K562 (cell line): ENCODE measurements around the gene ANAPC5. TPM values are rescaled to one million over a fixed set of nuclear protein-coding genes. Genes with fewer than 3 reads are reported as not detected.
A peak's percentile ranks its signal among the peaks of the same experiment; 100 is the strongest.

Source experiments
- CBFA2T3 ChIP-seq: fragments of 450-650 bp; IDR thresholded peaks from 2 replicates; pipeline ENCODE4 v1.6.1; 2017
- CTCF ChIP-seq, 3 experiments: IDR thresholded peaks in 2 of 3; conservative IDR thresholded peaks in 1 of 3; 2 replicates each; pipeline ENCODE4 v1.5.1; 2011 to 2012; ENCODE audit warnings: low read length in 3 of 3, mild to moderate bottlenecking in 3 of 3, control low read depth in 2 of 3, improper control_type of control experiment in 1 of 3, inconsistent platforms in 1 of 3, low read depth in 1 of 3, mixed read lengths in 1 of 3, moderate library complexity in 1 of 3; ENCODE audit not compliant: insufficient read depth in 2 of 3
- FOXA3 ChIP-seq, 2 experiments: fragments of 450-650 bp in 1 of 2; sonication (generic) in 1 of 2; formaldehyde crosslinking; IDR thresholded peaks in 1 of 2; conservative IDR thresholded peaks in 1 of 2; 2 replicates each; pipeline versions ENCODE4 v1.4.0 to v1.8.0; 2020 to 2022; ENCODE audit warnings: mild to moderate bottlenecking in 2 of 2, missing genetic modification reagents in 1 of 2
- GATA2 ChIP-seq: sonication (generic); formaldehyde crosslinking; IDR thresholded peaks from 2 replicates; pipeline ENCODE4 v1.4.0; 2020; ENCODE audit warnings: mild to moderate bottlenecking, missing genetic modification reagents
- HDGF ChIP-seq: fragments of 450-650 bp; IDR thresholded peaks from 2 replicates; pipeline ENCODE4 v1.6.1; 2016
- JUND ChIP-seq, 2 experiments: IDR thresholded peaks; 2 replicates in 1 of 2; 3 replicates in 1 of 2; pipeline ENCODE4 v1.6.1; 2011; ENCODE audit warnings: borderline replicate concordance in 2 of 2, low read depth in 2 of 2, low read length in 2 of 2, improper control_type of control experiment in 1 of 2, missing biosample characterization in 1 of 2, missing genetic modification characterization in 1 of 2, missing genetic modification reagents in 1 of 2
- NCOA2 ChIP-seq, 2 experiments: fragments of 450-650 bp; IDR thresholded peaks; 2 replicates each; pipeline ENCODE4 v1.6.1; 2018; ENCODE audit warnings: mild to moderate bottlenecking in 2 of 2, moderate library complexity in 1 of 2; ENCODE audit not compliant: partially characterized antibody in 2 of 2
- NFIC ChIP-seq: fragments of 450-650 bp; IDR thresholded peaks from 2 replicates; pipeline ENCODE4 v1.6.1; 2017; ENCODE audit warnings: mild to moderate bottlenecking, inconsistent platforms
- PRPF4 ChIP-seq: fragments of 200-400 bp; formaldehyde crosslinking; IDR thresholded peaks from one replicate; pipeline ENCODE4 v1.6.1; 2017; ENCODE audit warnings: low read length, low read depth, mild to moderate bottlenecking; ENCODE audit not compliant: insufficient read depth, poor library complexity, severe bottlenecking
- RFX5 ChIP-seq: IDR thresholded peaks from 2 replicates; pipeline ENCODE4 v1.6.1; 2011; ENCODE audit warnings: low read depth, mild to moderate bottlenecking, improper control_type of control experiment, low read length
- SIN3B ChIP-seq: fragments of 450-650 bp; IDR thresholded peaks from 2 replicates; pipeline ENCODE4 v1.6.1; 2017; ENCODE audit warnings: low read depth, mild to moderate bottlenecking, moderate library complexity
- STAG1 ChIP-seq: sonication (generic); formaldehyde crosslinking; IDR thresholded peaks from 2 replicates; pipeline ENCODE4 v1.5.0; 2020; ENCODE audit warnings: missing genetic modification reagents, borderline replicate concordance
- THRAP3 ChIP-seq: fragments of 450-650 bp; IDR thresholded peaks from 2 replicates; pipeline ENCODE4 v1.6.1; 2016; ENCODE audit warnings: mild to moderate bottlenecking, inconsistent platforms, borderline replicate concordance
- ZNF212 ChIP-seq: fragments of 450-650 bp; formaldehyde crosslinking; IDR thresholded peaks from 2 replicates; pipeline ENCODE4 v1.4.0; 2020; ENCODE audit warnings: mild to moderate bottlenecking
- ZNF224 ChIP-seq: sonication (generic); formaldehyde crosslinking; IDR thresholded peaks from 2 replicates; pipeline ENCODE4 v1.8.0; 2022; ENCODE audit warnings: mild to moderate bottlenecking, missing genetic modification reagents
- ZNF239 ChIP-seq: fragments of 250-450 bp; sonication (Bioruptor Pico); IDR thresholded peaks from 2 replicates; pipeline ENCODE4 v1.4.0; 2020; ENCODE audit warnings: mild to moderate bottlenecking
- ZNF354B ChIP-seq: fragments of 250-450 bp; sonication (Bioruptor Pico); IDR thresholded peaks from 2 replicates; pipeline ENCODE4 v1.4.0; 2020
- ZNF408 ChIP-seq: fragments of 250-450 bp; sonication (Bioruptor Pico); IDR thresholded peaks from 2 replicates; pipeline ENCODE4 v1.4.0; 2020; ENCODE audit warnings: low read depth, mild to moderate bottlenecking, moderate library complexity
- ZNF592 ChIP-seq: fragments of 450-650 bp; IDR thresholded peaks from 2 replicates; pipeline ENCODE4 v1.6.1; 2017; ENCODE audit warnings: antibody characterized with exemption, mild to moderate bottlenecking
- polyA plus RNA-seq, 8 experiments: library from polyadenylated mRNA; depleted of rRNA in 4 of 8; stranded (reverse) in 5 of 8; unstranded in 3 of 8; fragments of >200 nt; fragmentation: Nextera tagmentation in 2 of 8; fragmentation: Illumina TruSeq in 1 of 8; extraction: Ambion mirVana in 2 of 8; extraction: Trizol in 1 of 8; gene quantifications; 2 replicates each; pipeline versions ENCODE4 v1.2.1 to v1.2.3, GENCODE V29; 2011 to 2014; ENCODE audit warnings: inconsistent platforms in 1 of 8, missing spikeins in 1 of 8
- total RNA-seq, 7 experiments: library from RNA; depleted of rRNA in 6 of 7; stranded (reverse); fragments of >200 nt in 6 of 7; fragmentation: Illumina TruSeq in 2 of 7; extraction: Trizol in 2 of 7; gene quantifications; 2 replicates each; pipeline versions ENCODE4 v1.2.1 to v1.2.3, GENCODE V29; 2011 to 2021; ENCODE audit warnings: low replicate concordance in 1 of 7
- TF ChIP-seq, protein P1 (sequence below), 2 experiments: IDR thresholded peaks; 2 replicates each; pipeline ENCODE4 v1.6.1; 2011; ENCODE audit warnings: borderline replicate concordance in 1 of 2, control low read depth in 1 of 2, low read depth in 1 of 2, low read length in 1 of 2, mild to moderate bottlenecking in 1 of 2, mixed read lengths in 1 of 2, moderate library complexity in 1 of 2; ENCODE audit not compliant: insufficient read depth in 1 of 2, insufficient read length in 1 of 2, poor library complexity in 1 of 2, severe bottlenecking in 1 of 2; ENCODE audit errors: extremely low read depth in 1 of 2

ANAPC5 gene
- total and polyA plus RNA-seq, 9 of the 15 experiments (the other 6 are each of a cell fraction or from before 2014, with no cell fraction given) = 136 to 315 (median 197) TPM

GRCh38 chr12:121351820-121352681 lies at the start of gene ANAPC5 (continued):
- TF ChIP-seq THRAP3 = no peak
- TF ChIP-seq, protein P1, sequence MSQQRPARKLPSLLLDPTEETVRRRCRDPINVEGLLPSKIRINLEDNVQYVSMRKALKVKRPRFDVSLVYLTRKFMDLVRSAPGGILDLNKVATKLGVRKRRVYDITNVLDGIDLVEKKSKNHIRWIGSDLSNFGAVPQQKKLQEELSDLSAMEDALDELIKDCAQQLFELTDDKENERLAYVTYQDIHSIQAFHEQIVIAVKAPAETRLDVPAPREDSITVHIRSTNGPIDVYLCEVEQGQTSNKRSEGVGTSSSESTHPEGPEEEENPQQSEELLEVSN (IDR thresholded peaks at IDR 0.05; ENCODE audit: borderline replicate concordance in 1 of 2, extremely low read depth in 1 of 2, insufficient read depth in 1 of 2, insufficient read length in 1 of 2, low read depth in 1 of 2, low read length in 1 of 2, poor library complexity in 1 of 2, severe bottlenecking in 1 of 2) = peak; percentile 46 to 72
- no peak for TF ChIP-seq NCOA2 (IDR thresholded peaks at IDR 0.05; ENCODE audit: partially characterized antibody in 2 of 2)
- no peak for TF ChIP-seq RFX5
- TF ChIP-seq SIN3B = peak; percentile 92
- TF ChIP-seq NFIC = peak; percentile 66
- no peak for TF ChIP-seq CBFA2T3
- no peak for TF ChIP-seq STAG1 (CRISPR knock-in tag)
- no peak for TF ChIP-seq ZNF592
- TF ChIP-seq JUND (IDR thresholded peaks at IDR 0.05; ENCODE audit: borderline replicate concordance, low read depth, low read length) = peak; percentile 49; the same call in 1 of the 2 replicates
- peak; percentile 3; the same call in 1 of the 3 replicates for TF ChIP-seq JUND (tag; IDR thresholded peaks at IDR 0.05; ENCODE audit: borderline replicate concordance, low read depth, low read length)
- TF ChIP-seq GATA2 = no peak
- no peak for TF ChIP-seq ZNF224 (CRISPR knock-in tag)
- TF ChIP-seq ZNF239 (CRISPR knock-in tag) = no peak
- TF ChIP-seq ZNF354B (CRISPR knock-in tag) = no peak
- TF ChIP-seq ZNF212 (CRISPR knock-in tag) = no peak
- no peak for TF ChIP-seq FOXA3 (CRISPR knock-in tag; conservative IDR thresholded peaks at IDR 0.05 in 1 of 2, IDR thresholded peaks at IDR 0.05 in 1 of 2)
- no peak for TF ChIP-seq HDGF
- 0 out of 6 replicates have a peak, but pooled peaks of 1 of the 3 experiments have one; percentile 12 for TF ChIP-seq CTCF (IDR thresholded peaks at IDR 0.05 in 2 of 3, conservative IDR thresholded peaks at IDR 0.05 in 1 of 3; ENCODE audit: insufficient read depth in 2 of 3, low read depth in 1 of 3, low read length in 3 of 3)
- no peak for TF ChIP-seq PRPF4
- no peak for TF ChIP-seq ZNF408 (CRISPR knock-in tag)
